DMS53 treated with DMSO at 0.1 percent for 48 hours (cell line): ENCODE measurements around the gene PSMD13.
"Not testable (repeated sequence)": the region's sequence is repeated elsewhere in the genome, so short reads cannot be mapped to it uniquely, and the experiment has no call there.

ENCODE experiments used
- DNase-seq: peaks from one replicate; lab custom pipeline; 2025; ENCODE audit not compliant: unreplicated experiment; lab: John Stamatoyannopoulos, UW

The PSMD13 gene

DNA sequence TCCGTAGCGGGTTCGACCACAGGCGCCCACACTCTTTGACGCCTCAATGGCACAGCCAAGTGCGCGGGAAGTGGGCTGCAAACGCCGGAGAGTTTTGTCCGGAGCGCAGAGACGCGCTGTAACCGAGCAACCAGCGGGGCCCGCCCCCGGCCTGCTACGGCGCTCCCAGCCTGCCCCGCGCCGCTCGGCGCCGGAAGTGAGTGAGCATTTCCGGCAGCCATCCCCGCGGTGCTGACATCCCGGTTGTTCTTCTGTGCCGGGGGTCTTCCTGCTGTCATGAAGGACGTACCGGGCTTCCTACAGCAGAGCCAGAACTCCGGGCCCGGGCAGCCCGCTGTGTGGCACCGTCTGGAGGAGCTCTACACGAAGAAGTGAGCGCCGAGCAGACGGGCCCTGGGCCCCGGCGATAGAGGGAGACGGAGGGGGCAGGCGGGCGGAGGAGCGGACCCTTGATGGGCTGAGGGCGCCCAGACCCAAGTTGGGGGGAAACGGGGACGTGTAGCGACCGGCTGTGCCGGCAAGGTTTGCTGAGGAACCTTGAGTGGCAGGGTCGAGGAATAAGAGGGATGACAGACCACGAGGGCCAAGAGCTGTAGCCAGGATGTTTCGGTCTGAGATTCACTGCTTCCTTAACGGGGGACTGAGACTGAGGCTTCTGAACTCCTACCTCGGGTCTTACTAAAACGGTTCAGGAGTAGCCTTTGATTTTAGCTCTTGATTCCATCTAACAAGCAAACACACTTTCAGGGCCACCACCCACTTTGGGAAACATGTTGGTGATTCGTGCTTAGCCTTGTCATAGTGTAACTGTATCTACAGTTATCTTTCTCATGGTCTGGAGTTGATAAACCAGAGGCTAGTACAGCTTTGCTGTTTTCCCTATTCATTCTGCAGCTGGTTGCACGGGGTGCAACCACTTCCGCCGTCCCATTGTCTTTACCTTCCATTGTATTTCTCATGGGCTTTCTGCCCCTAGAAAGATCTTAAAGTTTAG lies at the start of gene PSMD13:
TSS of gene PSMD13 (plus strand) at position 203 of the 994 bp plus-strand sequence. CDS start at position 277, 74 bp downstream.
- peak; percentile 80 for DNase-seq

DNA sequence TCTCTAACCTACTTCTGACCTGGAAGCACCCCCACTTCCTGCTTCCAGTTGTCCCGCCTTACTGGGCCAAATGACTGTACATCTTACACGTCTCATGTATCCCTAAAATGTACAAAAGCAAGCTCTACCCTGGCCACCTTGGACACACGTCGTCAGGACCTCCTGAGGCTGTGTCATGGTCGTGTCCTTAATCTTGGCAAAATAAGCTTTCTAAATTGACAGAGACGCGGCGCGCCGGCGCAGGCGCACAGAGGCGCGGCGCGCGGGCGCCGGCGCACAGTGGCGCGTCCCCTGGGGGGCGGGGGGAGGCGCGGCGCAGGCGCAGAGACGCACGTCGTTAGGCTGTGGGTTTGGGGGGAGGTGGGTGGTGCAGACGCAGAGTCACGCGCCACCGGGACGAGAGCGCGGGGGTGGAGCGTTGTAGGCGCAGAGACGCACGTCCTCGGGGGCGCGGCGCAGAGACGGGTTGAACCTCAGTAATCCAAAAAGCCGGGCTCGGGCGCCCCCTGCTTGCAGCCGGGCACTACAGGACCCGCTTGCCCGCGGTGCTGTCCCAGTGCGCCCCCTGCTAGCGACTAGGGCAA lies 47.5 kb upstream of the PSMD13 start:
- not testable (repeated sequence) for DNase-seq

DNA sequence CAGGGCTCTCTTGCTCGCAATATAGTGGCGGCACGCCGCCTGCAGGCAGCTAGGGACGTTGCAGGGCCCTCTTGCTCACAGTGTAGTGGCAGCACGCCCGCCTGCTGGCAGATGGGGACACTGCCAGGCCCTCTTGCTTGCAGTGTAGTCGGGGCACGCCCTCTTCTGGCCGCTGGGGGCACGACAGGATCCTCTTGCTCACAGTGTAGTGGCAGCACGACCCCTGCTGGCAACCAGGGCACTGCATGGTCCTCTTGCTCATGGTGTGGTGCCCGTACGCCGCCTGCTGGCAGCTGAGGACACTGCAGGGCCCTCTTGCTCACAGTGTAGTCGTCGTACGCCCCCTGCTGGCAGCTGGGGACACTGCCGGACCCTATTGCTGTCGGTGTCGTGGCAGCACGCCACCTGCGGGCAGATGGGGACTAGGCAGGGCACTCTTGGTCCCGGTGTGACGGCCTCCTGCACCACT lies 46.9 kb upstream of the PSMD13 start:
- not testable (repeated sequence) for DNase-seq

DNA sequence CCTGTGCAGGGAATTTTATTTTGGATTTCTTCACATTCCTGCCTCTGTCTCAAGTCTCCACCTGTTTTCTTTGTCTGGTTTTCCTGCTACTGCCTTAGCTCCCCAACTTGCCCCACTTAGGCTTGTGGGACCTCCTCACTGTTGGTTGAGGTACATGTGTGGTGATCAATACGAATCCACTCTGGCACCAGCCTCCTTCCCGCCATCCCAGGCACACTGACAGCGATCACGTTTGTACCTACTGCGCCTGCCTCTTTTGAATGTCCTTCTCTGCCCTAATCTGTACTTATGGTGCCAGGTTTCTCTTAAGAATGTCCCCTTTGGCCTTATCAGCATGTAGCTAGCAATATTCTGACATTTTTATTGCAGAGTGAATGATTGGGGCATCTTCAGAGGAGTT lies 46.2 kb upstream of the PSMD13 start:
- DNase-seq, result not testable (repeated sequence)

DNA sequence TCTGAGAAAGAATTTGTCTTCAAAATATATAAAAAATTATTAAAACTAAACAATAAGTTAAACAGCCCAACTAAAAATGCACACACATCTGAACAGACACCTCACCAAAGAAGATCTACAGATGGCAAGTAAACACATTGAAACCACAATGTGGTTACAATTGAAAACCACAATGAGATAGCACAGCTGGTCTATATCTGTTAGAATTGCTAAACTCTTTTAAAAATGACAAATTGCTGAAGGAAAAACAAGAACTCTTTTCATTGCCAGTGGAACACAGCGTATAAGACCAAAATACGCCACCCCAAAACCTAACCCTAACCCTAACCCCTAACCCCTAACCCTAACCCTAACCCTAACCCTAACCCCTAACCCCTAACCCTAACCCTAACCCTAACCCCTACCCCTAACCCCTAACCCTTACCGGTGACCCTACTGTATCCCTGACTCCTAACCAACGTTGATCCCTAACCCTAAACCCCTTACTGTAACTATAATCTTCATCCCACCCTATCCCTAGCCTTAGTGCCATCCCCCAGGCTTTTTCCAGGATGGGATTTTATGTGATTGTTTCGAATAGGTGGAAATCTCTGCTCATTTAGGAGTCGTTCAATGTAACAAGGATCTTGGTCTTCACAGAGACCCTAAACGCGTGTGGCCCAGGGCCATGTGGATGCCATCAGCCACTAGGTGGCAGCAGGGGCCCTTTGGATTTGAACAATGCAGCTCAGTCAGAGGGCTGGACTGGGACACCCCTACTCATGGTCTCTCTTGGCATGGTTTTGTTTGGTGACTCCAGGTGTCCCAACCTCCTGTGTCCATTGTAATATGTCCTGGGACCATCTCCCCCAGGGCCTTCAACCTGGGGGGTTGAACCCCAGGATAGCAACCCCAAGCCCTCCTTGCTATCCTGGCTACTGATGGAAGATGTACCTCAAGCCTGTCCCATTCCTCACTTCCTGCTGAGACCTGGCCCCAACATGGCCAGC lies 45.0 kb upstream of the PSMD13 start:
- DNase-seq, result not testable (repeated sequence)

DNA sequence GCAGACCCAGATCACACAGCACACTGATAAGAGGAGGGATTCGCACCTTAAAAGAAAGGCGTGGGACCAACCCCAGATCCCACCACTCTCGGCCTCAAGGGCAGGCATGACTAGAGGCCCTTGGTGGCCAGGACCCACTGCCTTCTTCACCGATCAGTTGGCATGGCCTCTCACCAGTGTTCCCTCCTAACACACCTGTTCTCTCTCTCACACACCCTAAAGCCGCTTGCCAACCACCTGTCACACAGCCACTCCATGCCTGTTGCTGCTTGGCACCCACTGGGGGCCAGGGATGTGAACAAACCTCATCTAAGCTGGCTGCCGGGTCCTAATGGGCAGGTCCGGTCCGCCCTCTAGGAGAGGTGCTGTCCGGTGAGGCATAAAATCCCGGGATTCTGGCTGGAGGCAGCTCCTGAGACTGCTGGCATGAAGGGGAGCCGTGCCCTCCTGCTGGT lies 44.1 kb upstream of the PSMD13 start, which contains the start of gene SCGB1C1:
TSS of gene SCGB1C1 (plus strand) at position 405 of the 455 bp plus-strand sequence. CDS start at position 427, 22 bp downstream.
- DNase-seq, result not testable (repeated sequence)

DNA sequence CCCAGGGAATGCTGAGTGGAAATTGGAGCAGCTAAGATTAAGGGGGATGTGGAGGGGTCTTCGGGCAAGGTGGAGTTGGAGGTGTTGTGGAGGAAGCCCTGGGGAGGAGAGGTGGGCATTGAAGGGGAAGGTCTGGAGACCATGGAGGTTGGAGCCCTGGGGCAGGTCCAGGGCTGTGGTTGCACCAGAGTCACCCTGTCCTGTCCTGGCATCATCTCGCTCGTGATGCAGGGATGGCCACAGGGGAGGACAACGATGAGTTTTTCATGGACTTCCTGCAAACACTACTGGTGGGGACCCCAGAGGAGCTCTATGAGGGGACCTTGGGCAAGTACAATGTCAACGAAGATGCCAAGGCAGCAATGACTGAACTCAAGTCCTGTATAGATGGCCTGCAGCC lies 43.3 kb upstream of the PSMD13 start:
- not testable (repeated sequence) for DNase-seq

DNA sequence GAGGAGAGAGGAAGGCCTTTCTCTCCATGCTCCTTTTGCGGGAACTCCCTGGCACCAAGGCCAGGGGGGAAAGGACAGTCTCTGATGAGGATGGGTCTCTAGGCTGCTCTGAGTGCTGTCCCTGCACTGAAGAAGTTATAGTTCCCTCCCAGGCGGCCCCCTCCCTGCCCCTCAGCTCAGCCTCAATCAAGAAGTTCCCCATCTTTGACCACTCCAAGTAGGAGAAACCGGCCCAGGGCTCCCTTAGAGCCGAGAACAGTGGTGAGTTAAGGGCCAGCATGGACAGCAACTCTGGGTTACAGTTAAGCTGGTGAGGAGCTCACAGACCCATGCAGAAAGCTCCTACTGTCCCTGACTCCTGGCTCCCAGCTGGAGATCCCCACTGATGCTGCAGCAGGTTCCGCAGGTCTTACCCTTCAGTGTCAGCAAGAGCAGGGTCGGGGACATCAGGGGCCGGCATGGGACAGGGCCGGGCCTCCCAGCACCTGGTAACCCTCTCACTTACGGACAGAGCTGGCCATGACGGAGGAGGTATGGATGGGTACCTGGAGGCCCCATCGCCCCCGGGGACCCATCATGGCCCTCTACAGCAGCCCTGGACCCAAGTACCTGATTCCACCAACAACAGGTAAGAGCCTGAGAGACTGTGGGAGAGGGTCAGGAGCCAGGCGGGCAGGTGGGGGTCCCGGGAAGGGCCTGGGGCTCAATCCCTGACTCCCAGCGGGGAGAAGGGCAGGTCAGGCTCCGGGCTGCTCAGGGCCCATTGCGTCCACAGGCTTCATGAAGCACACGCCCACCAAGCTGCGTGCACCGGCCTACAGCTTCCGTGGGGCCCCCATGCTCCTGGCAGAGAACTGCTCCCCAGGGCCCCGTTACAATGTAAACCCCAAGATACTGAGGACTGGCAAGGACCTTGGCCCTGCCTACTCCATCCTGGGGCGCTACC lies 39.7 kb upstream of the PSMD13 start:
- DNase-seq, result no peak

DNA sequence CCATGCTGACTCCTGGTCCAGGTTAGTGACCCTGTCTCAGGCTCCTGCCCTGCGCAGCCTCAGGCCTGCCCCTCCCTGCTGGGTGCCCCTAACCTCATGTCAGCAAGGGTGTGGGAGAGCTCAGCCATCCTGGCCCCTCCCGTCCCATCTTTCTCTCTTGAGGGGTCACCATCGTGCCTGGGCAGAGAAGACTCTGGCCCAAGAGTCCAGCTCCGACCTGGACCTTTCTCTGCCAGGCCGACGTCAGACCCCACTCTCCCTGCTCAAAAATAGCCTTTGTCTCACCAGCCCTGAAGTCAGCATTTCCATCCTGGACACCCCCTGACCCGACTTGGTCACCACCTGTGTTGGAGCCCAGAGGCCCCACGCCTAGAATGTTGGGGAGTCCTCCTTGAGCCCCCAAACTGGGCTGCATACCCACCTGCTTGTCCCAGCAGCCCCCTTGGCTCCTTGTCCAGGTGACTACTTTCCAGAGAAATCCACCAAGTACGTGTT lies 39.0 kb upstream of the PSMD13 start:
- no peak for DNase-seq

DNA sequence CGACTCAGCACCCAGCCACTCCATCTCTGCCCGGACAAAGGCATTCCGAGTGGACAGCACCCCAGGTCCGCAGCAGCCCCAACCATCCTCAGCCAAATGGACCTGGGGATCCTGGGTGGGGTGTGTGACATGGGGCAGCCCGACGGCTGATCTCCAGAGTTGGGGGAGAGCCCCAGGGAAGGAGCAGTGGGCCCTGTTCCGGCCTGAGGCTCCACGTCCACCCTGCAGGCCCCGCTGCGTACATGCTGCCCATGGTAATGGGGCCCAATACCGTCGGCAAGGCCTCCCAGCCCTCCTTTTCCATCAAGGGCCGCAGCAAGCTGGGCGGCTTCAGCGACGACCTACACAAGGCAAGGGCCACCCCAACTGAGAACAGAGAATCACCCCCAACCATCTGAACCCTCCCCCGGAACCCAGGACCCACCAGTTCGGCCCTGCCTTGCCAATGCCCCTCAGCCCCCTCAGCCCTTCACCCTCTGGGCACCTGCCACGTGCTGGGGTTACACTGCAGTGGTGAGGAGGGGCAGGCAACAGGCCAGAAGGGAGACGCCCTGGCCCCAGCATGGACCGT lies 38.5 kb upstream of the PSMD13 start:
- DNase-seq, result no peak

DNA sequence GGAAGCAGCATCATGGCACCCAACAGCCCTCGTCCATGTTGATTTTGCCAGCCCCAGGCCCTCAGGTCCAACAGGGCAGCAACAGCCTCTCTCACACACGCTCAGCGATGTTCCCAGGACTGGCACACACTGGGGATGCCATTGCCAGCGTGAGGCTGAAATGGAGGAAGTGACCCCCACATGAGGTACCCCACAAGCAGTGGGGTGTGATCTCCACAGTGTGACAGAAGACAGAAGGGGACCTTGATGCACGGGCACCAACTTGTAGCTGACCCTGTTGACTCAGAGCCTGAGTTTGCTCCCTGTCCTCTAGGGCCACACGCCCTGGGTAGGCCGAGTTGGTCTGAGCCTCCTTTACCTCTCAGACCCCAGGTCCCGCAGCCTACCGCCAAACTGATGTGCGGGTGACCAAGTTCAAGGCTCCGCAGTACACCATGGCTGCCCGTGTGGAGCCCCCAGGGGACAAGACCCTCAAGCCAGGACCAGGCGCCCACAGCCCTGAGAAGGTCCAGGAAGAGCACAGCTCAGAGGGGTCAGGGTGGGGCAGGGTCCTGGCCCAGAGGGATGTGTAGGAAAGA lies 37.7 kb upstream of the PSMD13 start:
- DNase-seq, result no peak

DNA sequence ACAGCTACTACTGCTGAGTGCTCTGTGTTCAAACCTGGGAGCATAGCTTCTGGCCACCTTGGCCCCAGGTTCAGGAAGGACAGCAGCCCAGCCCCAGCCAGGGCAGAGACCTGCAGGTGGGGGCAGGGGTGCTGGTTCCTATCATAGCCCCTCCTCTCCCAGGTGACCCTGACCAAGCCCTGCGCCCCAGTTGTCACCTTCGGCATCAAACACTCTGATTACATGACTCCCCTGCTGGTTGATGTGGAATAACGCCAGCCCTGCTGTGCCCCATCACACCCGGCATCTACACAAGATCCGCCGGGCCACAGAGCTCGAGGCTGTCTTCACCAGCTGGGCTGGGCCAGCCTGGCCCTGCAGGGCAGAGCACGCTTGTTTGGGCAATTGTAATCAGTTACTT lies 37.0 kb upstream of the PSMD13 start:
- no peak for DNase-seq

DNA sequence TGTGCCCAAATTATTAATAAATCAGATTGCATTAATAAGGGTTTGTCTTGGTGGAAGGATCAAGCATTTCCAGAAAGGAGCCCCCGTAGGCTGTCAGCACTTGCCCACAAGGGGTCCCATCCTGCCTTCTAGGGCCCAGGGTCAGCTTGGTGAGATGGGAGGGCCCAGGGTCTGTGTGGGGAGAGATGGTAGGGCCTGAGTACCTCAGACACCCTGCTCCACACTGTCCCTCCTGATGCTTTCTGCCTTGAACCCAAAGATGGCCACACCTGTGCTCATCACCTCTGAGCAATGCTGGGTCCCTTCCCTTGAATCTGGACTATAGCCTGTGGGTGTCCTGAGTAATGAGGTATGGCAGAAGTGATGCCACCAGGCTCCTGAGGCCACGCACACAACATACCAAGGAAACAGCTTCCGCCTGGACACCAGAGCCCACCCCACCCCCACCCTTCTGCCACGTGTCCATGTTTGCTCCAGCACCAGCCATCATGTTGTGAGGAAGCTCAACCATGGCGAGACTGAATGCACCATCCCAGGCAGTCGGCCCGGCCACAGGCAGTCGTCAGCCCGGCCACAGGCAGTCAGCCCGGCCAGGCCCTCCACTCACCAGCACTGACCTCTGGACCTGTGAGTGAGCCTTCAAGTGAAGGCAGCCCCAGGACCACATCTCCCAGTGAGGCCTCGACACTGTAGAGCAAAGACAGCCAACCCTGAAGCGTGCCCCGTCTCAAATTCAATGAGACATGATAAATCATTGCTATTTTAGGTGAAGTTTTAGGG lies 36.4 kb upstream of the PSMD13 start:
- DNase-seq, result no peak

DNA sequence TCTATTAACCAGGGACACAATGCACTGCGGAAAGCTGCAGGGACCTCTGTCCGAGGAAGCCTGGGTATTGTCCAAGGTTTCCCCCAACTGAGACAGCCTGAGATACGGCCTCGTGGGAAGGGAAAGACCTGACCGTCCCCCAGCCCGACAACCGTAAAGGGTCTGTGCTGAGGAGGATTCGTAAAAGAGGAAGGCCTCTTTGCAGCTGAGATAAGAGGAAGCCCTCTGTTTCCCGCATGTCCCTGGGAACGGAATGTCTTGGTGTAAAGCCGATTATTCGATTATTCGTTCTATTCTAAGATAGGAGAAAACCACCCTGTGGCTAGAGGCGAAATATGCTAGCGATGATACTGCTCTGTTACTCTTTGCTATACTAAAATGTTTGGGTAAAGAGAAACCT lies 34.8 kb upstream of the PSMD13 start:
- no peak for DNase-seq

DNA sequence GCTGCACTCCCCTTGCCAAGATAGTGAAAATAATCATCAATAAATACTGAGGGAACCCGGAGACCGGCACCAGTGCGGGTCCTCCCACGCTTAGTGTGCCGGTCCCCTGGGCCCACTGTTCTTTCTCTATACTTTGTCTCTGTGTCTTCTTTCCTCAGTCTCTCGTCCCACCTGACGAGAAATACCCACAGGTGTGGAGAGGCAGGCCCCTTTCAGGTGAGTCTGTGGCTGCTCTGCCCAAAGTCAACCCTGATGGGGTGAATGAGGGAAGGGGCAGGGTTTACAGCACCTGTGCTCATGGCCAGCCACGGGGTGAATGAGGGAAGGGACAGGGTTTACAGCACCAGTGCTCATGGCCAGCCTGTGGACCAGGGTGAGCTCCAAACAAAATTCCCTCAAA lies 34.3 kb upstream of the PSMD13 start:
- no peak for DNase-seq

DNA sequence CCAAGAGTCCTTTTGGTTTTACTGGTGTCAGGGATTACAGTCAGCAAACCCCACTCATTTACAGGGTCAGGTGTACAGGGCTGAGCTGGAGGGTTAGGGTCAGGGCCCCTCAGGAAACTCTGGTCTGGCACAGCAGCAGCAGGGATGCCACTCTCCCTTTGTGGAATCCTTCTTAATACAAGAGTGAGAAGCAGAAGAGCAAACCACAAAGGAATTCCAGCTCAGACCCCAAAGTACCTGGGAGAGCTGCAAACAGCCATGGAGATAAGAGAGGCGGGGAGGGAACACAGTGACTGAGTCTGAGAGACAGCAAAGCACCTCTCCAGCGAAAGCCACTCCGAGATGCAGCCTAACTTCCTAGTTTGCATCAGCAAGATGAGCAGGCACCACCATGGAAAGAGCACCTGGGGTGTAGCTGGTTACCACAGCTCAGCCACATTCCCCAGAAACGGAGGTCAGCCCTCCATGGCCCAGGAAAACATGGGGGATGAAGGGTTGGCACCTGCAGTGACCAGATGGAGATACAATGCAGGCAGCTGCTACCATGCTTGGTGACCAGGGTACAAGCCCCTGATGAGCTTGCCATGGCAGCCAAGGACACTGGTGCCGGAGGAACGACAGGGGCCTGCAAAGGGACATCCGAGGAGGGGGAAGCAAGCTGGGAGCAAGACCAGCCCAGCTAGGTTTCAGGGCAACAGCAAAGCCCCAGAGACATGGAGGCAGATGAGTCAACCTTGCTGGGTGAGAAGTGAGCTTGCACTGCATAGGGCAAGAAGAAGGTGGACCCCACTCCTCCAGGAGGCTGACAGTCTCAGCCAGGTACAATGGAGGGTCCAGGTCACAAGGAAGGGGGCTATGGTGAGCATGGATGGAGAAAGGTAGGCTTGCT lies 33.5 kb upstream of the PSMD13 start:
- no peak for DNase-seq
